NCI-H345 treated with DMSO at 0.1 percent for 48 hours (cell line): ENCODE data around the gene LYST.

Experiments
- DNase-seq: peaks from one replicate; lab custom pipeline; 2025; ENCODE audit not compliant: unreplicated experiment; lab: John Stamatoyannopoulos, UW

Gene LYST

GRCh38 chr1:235725434-235725833 is 141.3 kb downstream of the LYST start:
- no peak for DNase-seq

GRCh38 chr1:235724730-235725129 is 142.0 kb downstream of the LYST start:
- no peak for DNase-seq

DNA sequence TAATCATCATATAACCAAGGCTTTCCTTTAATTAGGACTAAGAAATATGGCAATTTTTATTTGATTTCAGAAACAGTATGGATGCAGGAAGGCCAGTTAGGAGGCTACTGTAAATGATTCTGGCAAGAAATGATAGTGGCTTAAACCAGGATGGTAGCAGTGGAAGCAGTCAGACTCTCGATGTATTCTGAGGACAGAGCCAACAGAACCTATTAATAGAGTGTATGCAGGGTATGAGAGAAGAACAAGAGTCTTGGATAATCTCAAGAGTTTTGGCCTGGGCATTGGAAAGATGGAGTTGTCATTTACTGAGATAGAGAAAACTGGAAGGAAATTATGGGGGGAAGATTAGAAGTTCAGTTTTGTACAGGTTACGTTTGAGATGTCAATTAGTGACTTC is 143.8 kb downstream of the LYST start:
- no peak for DNase-seq

DNA sequence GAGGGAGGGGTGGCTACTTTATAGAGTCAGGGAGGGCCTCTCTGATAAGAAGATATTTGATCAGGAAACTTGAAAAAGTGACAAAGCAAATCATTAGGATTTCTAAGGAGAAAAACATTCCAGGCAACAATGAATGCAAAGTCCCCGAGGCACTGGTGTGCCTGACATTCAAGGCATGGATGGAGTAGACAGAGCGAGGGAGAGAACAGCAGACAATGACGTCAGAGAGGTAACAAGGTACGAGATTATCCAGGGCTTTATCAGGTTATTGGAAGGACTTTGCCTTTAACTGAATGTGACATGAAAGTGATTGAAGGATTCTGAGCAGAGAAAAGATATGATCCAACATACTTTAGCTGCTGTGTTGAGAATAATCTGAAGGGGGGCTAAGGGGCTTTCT is 144.7 kb downstream of the LYST start:
- no peak for DNase-seq

DNA sequence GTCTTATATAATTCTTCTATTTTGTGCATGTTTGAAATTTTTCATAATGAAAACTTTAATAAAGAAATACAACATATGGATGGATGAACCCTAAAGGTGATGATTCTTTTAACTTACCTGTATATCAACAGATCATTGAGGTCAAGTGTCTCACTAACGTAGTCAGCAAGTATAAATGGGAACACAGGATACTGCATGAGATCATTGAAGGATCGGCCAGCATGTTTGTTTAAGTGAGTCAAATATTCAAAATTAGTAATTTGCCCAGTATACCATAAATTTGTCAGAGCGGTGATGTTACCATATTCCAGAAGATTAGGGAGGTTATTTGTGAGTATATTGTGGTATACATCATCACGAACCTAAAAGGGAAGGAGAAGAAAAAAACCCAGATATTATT is 146.2 kb downstream of the LYST start:
- DNase-seq, result no peak

DNA sequence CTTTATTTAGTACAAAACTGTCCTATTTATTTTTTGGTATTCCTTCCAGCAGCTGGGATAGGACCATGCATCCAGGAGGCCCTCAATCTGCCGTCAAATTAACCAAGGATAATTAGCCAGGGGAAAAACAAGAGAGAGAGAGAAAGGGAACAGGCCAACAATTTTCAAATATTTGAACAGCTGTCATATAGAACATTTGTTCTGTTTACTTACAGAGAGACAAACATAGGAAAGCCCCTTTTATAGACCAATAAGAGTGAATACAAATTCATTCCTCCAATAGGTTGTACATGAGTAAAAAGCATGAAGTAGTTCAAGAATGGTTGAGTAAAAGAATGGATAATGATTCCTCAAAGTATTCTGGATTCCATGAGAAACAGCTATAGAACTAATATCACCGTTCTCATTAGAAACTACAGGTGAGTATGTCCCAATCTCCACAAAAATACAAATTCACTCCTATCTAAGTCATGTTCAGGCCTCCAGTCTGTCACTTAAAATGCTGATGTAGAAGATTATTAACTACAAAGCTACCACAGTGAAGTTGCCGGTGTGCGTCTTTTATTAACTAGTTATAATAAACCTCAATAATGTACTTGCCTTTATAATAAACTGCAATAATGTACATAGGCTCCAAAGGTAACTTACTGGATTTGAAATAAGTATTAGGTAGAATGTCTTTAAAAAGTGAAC is 152.4 kb downstream of the LYST start:
- peak; percentile 18 for DNase-seq

DNA sequence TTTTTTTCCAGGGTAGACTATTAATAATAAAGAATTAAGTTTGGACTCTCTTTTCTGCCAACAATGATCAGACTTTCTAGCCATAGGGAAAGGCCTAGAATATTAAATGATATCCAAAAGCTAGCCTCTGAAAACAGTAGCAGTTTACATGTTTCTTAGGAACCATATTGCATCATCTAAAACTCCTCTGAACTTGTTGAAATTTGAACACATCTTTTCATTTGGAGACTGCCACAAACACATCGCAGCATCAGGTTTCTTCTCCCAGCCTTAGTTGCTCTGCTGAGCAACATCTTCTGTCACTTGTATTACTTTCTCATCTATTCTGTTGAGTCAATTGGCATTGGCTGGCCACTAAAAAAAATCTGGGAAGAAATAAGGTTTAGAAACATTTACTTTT is 153.9 kb downstream of the LYST start:
- no peak for DNase-seq

DNA sequence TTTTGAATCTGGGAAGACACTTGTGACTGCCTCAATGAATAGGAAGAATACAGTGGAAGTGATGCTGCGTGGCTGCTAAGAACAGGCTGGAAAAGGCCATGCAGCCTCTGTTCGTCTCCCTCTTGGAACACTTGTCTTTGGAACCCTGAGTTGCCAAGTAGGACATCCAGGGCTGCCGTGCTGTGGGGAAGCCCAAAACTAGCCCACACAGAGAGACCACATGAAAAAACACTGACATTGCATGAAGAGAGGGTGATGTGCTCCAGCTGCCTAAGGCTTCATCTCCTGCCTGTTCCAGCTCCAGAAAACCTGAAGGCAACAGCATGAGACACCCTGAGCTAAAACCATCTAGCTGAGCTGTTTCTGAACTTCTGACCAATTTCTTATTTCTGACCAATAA is 156.0 kb downstream of the LYST start:
- DNase-seq, result no peak

DNA sequence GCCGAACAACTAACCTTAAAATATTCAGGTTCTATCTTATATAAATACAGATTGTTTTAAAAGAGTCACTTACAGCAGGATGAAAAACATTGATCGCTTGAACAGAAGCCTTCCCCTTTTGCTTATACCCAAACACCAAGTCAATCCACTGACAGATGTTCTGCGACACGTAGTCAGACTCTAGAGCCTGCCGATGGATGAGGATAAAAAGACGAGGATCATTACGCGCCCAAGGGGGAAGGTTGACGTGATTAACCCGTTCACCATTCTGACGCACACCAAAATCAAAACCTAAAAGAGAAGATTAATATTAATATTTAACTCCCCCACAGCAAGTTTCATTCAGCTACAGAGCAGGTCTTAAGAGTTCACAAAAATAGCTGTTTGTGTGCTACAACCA is 157.7 kb downstream of the LYST start:
- no peak for DNase-seq

GRCh38 chr1:235708390-235708962 is 158.2 kb downstream of the LYST start:
- no peak for DNase-seq

- DNase-seq, result no peak
These were observed 163.2 kb downstream of the LYST start for GRCh38 chr1:235703506-235703905.

DNA sequence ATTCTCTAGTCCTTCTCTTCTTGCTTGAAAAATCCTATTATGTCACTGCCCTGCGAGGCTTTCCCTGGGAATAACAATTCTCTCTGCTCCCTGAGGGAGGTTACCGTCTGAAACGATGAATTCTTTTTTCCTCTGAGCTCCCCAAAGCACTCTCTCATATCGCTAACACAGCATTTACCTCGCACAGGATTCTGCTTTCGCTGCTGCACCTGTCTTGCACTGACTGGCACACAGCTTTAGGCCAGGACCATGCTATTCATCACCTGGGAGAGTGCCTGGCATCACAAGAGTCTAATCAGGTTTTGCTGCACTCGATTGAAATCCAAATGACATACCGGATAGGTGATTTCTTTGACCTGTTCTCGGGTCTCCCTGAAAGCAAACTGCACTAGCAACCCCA is 164.3 kb downstream of the LYST start:
- DNase-seq, result no peak

- DNase-seq, result no peak
These were observed 169.2 kb downstream of the LYST start for GRCh38 chr1:235697508-235697907.

DNA sequence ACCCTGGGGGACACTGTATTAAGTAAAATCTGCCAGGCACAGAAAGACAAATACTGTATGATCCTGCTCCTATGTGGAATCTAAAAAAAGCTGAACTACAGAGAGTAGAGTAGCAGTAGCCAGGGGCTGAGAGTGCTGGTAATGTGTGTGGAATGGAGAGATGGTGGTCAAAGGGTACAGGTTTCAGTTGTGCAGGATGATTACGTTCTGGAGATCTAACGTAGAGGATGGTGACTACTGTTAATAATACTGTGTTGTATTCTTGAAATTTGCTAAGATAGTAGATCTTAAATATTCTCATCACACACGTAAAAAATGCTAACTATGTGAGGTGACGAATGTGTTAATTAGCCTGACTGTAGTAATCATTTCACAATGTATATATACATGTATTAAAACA is 177.3 kb downstream of the LYST start:
- no peak for DNase-seq

GRCh38 chr1:235688096-235688495 is 178.6 kb downstream of the LYST start:
- no peak for DNase-seq

GRCh38 chr1:235683653-235684052 is 183.1 kb downstream of the LYST start:
- no peak for DNase-seq

DNA sequence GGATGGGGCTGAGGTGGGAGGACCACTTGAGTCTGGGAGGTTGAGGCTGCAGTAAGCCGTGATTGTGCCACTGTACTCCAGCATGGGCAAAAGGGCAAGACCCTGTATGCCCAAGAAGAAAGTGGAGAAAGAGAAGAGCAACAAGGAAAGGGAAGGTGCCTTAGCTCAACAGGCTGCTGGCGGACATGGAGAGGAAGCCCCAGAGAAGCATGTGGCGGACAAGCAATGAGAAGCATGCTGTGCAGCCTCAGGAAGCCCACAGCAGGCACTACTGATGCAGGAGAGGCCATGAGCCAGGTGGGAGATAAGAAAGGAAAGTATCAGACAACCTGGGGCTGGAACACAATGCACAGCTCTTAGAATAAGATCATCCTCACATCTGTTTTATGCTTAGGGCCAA is 184.5 kb downstream of the LYST start:
- no peak for DNase-seq

- DNase-seq, result no peak
These were observed 187.1 kb downstream of the LYST start for GRCh38 chr1:235679644-235680043.

DNA sequence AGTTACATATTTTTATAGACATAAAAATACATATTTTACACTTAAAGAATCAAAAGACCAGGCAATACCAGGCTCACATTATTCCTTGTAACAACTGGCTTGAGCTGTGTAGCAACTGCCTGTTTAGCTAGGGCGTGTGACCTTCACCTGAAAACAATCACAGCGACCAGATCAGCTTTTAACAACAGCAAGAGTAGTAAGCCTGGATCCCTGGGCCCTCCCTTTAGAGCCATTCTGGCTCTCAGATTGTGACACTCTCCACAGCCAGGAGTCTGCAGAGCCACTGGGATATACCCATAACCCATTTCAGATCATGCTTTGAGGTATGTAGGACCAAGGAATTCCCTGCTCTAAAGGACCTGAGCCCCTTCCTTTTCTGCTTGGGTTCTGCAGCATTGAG is 187.7 kb downstream of the LYST start:
- no peak for DNase-seq

DNA sequence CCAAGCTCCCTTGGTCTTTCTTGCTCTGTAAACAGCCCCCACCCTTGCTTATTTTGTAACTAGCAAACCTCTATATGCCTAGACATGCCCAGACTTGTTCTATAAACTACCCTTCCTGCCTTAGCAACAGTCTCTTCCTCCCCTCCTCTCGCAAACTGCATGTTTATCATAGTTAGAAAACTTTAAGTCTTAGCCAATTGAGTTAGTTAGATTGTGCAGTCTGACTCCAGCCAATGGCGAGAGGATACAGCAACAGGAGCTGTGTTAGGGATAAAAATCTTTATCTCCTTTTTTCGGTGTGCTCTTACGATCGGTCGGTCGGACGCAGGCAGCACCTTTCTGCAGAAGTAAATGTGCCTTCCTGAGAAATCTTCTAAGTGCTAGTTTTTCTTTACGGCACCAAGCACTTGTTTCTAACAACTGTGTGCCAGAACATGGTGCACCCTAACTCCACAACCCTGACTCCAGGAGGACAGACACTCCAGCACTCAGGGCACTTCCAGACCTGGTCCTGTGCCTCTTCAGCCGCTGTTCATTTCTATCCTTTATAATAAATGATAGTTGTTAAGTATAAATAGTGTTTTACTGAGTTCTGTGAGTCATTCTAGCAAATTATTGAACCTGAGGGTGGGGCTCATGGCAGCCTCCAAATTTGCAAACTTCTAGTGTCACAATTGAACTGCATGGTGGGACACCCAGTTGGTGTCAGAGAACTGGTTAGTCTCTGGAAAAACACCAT is 191.4 kb downstream of the LYST start:
- DNase-seq, result no peak

- DNase-seq, result no peak
These were observed 192.7 kb downstream of the LYST start for GRCh38 chr1:235673981-235674380.

DNA sequence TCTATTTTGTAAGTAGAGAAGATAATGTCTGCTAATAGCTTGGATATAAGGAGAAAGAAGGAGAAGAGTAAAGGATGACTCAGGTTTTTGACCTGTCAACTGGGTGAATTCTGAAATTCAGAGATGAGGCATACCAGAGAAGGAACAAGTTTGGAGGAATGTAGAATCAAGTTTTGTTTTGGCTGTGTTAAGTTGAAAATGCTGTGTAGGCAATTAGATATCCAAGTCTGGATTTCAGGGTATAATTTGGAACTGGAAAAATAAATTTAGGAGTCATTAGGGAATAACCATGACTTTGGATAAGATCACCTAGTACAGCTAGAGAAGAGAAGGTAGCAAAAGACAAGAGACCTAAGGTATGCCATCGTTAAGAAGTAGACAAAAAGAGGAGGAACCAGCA is 194.7 kb downstream of the LYST start:
- no peak for DNase-seq
